ENCODE measurements around the gene DLK1. TPM values are rescaled to one million over a fixed set of nuclear protein-coding genes. Genes with fewer than 3 reads are reported as not detected.

DLK1 gene
- total RNA-seq, 1 experiment from 2014 or later, result 1.5 TPM

DNA sequence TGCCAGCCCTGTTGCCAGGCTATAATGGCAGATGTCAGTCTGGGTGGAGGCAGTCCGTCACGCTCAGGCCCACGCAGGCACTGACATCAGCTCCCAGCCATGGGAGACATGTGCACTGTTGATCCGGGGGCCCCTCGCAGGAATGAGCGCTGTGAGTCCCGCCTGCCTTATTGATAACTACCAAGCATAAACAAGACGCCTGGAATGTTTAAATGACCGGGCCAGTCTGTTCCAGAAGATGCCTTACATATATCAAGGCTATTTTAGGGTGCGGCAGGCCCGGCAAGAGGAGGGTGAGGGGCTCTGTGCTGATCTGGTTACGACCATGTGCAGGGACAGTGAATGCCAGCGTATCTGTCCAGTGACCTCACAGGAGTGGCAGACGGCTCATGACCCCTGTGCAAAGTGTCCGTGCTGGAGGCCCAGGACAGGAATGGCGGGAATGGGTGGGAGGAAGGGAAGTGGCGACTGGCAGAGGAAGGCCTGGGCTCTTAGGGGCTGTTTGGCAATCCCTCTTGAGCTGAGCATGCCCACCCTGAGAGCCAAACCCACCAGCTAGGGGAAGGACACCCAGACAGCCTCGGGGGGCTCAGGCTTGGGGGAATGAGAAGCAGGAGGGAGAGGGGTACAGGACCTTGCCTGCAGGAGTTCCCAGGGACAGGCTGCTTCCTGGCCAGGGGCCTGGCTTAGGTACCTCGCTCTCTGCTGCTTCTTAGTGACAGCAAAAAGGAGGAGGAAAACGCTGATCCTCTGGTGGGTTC is 49.3 kb downstream of the DLK1 start:
- DNase-seq, result peak; percentile 44
- no peaks in the 10 kb centered on the region for H3K27me3 ChIP-seq (ENCODE audit: control insufficient read depth, insufficient read depth, low read length)
- no peaks in the 10 kb centered on the region for H3K36me3 ChIP-seq (replicated peaks; ENCODE audit: control insufficient read depth, insufficient read depth, low read length)
- H3K4me3 ChIP-seq (ENCODE audit: insufficient read depth, low read depth, low read length), result no peak overlapping the region

DNA sequence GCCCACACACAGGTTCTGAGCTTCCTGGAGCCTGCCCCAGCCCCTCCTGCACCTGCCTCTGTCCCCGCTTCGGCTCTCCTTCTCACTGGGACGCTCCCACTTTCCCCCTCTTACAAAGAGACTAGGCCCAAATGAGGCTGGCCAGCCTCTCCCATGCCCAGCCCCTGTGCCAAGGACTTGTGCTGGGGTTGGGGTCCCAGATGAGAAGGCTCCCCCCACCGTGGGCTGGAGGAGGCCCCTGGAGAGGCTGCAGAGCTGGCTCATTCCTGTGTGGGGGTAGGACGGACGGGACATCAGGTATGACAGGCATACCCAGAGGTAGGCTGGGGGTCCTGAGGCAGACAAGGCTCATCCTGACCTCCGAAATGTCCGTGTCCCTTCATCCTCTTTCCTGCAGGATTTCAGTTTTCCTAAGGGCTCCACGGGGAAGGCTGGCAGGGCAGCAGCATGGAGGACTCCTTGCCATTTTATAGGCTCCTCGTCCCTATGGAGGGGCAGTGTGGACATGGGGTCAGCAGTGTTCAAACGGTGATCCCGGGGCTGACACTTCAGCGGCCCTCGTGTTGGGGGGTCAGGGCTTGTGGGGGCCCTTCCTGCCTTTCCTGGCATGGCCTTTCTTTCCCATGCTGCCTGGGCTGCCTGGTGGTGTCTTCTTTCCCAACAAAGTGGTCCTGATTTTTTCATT is 50.1 kb downstream of the DLK1 start:
- DNase-seq, result peak; percentile 48
- no peaks in the 10 kb centered on the region for H3K36me3 ChIP-seq (replicated peaks; ENCODE audit: control insufficient read depth, insufficient read depth, low read length)
- H3K4me3 ChIP-seq (ENCODE audit: insufficient read depth, low read depth, low read length), result no peak overlapping the region
- H3K27me3 ChIP-seq (ENCODE audit: control insufficient read depth, insufficient read depth, low read length), result no peaks in the 10 kb centered on the region

DNA sequence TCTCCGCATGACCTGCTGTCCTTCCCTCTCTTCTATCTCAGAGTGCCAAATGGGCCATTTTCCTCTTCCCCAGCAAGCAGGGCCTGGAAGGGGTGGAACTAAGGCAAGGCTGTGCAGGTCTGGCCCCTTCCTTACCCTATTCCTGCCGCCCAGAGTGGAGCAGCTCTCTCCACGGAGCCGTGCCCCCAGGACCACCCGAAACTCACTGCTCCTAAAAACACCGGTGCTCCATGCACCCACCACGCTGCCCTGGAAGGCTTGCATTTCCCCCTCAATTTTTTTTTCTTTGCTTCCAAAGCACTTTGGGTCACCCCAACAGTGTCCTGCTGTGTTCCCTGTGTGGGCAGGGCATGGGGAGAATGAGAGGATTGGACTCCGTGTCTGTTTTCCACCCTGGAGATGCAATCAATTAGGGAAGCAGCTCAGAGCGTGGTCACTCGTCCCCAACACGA is 50.7 kb downstream of the DLK1 start:
- H3K4me3 ChIP-seq (ENCODE audit: insufficient read depth, low read depth, low read length), result no peak overlapping the region
- H3K27me3 ChIP-seq (ENCODE audit: control insufficient read depth, insufficient read depth, low read length), result no peaks in the 10 kb centered on the region
- no peak for DNase-seq

DNA sequence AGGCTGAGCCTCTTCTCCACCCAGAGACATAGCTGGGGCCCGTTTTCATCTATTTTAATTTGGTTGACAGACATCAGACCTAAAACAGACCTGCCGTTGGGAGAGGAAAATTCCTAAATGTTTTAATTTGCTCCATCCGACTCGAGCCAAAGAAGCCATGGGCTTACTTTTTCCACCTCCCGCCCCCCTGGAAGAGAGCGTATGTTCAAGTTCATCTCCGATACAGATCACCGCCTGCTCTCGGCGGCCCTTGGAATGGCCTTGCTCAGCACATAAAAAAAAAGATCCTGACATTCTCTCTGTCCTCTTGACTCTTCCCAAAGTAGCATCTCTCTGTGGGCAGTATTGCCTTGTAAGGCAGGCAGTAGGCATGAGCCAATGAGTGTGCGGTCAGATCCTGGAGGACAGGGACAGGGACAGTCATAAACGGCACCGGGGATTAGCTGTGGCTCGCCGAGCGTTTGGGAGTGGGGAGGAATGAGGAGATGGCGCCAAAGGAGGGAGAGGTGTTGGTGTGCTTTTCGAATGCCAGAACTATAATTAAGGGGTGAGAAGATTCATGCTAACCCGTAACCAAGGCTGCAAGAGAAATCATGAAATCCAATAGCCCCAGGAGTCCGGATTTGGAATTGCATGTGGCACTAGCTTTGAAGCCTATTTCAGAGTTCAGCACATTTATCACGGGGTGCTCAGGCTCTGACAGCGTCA is 51.3 kb downstream of the DLK1 start:
- H3K4me3 ChIP-seq (ENCODE audit: insufficient read depth, low read depth, low read length), result no peak overlapping the region
- no peaks in the 10 kb centered on the region for H3K36me3 ChIP-seq (replicated peaks; ENCODE audit: control insufficient read depth, insufficient read depth, low read length)
- H3K27me3 ChIP-seq (ENCODE audit: control insufficient read depth, insufficient read depth, low read length), result no peaks in the 10 kb centered on the region
- peak; percentile 27 for DNase-seq

More for the DNA sequence above, 50.7 kb downstream of the DLK1 start:
- H3K36me3 ChIP-seq (replicated peaks; ENCODE audit: control insufficient read depth, insufficient read depth, low read length), result no peaks in the 10 kb centered on the region

DNA sequence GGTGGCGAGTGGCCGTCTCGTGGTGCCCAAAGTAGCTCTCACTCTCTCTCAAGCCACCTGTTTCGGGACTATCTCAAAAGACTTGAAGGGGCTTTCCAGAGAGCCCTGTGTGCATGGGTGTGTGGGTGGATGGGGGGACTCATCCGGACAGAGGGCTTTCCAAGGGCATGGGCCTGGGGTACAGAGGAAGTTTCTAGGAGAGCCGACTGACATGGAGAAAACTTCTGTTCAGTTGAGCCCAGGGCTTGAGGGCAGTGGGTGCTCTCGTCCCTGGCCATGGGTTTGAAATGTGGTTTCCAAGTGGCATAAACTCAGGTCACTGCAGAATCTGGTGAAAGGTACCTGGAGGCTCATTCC is 51.8 kb downstream of the DLK1 start:
- DNase-seq, result peak; percentile 35
- H3K4me3 ChIP-seq (ENCODE audit: insufficient read depth, low read depth, low read length), result no peak overlapping the region
- no peaks in the 10 kb centered on the region for H3K36me3 ChIP-seq (replicated peaks; ENCODE audit: control insufficient read depth, insufficient read depth, low read length)
- no peaks in the 10 kb centered on the region for H3K27me3 ChIP-seq (ENCODE audit: control insufficient read depth, insufficient read depth, low read length)

DNA sequence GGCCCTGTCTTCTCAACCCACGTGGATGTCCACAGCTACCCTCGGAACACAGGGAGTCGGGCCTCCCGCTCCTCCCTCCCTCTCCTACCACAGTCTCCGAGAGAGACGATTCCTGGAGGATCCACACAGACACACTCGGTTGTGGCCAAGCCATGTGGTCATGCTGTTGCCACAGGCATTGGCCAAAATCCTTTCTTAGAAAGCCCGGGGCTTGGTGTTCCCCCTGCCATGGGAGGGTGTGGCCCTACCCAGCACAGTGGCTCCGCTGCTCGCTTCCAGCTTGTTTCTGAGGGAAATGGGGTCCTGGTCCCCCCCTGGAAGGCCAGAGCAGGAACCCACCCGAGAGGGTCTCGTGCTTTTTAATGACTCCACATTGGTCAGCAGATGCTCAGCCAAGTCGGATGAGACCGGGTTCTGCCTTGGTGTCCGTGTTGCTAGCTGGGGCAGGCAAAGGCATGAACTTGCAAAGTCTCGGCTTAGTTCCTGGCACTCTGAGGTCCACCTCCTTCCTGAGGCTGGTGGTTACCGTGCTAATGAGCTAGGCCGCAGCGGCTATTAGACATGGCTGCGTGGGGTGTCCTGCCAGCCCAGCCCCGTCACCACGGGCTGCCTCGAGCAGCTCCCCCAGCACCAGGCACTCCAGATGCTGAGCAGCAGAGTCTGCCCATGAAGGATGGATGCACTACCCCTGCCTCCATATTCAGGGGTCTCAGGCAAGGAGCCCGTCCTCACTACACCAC is 52.4 kb downstream of the DLK1 start:
- no peak overlapping the region for H3K4me3 ChIP-seq (ENCODE audit: insufficient read depth, low read depth, low read length)
- DNase-seq, result peak; percentile 48
- H3K36me3 ChIP-seq (replicated peaks; ENCODE audit: control insufficient read depth, insufficient read depth, low read length), result no peaks in the 10 kb centered on the region
- H3K27me3 ChIP-seq (ENCODE audit: control insufficient read depth, insufficient read depth, low read length), result no peaks in the 10 kb centered on the region

DNA sequence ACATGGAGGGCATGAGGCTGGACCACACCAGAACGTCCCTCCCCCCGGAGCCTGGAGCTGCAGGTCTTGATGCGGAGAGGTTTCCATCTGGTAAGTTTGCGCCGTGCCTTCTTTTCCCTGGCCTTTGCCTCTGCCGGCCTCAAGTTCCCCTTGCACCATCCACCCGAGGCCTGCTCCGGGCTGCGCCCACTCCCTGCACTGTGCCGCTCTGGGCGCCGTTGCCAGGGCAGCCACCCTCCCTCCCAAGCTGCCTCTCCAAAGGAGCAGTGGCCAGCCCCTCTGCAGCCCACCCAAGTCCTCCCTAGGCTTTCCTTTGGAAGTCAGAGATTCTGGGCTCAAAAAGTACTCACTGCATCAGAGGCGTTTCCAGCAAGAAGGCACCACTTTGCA is 53.0 kb downstream of the DLK1 start:
- H3K27me3 ChIP-seq (ENCODE audit: control insufficient read depth, insufficient read depth, low read length), result no peaks in the 10 kb centered on the region
- H3K4me3 ChIP-seq (ENCODE audit: insufficient read depth, low read depth, low read length), result no peak overlapping the region
- DNase-seq, result no peak
- H3K36me3 ChIP-seq (replicated peaks; ENCODE audit: control insufficient read depth, insufficient read depth, low read length), result no peaks in the 10 kb centered on the region

DNA sequence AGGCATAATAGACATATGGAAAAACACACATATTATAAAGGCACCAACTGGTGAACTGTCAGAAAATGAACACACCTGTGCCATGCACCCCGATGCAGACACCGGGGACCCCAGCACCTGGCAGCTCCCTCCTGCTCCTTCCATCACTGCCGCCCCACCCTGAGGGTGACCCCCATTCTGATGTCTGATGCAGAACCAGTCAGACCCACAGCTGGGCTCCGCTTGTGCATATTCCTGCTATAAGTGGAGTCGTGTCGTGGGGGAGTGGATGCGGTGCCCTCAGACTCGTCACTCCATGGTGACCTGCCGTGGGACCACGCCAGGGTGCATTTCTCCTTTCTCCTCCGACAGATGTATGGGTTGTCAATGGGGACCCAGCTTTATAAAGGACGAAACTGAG is 53.6 kb downstream of the DLK1 start:
- Histone ChIP-seq H3K27me3 (ENCODE audit: control insufficient read depth, insufficient read depth, low read length) (no peaks in the 10 kb centered on the region), H3K36me3 (replicated peaks; ENCODE audit: control insufficient read depth, insufficient read depth, low read length) (no peaks in the 10 kb centered on the region), H3K4me3 (ENCODE audit: insufficient read depth, low read depth, low read length) (no peak overlapping the region)
- peak; percentile 37 for DNase-seq

DNA sequence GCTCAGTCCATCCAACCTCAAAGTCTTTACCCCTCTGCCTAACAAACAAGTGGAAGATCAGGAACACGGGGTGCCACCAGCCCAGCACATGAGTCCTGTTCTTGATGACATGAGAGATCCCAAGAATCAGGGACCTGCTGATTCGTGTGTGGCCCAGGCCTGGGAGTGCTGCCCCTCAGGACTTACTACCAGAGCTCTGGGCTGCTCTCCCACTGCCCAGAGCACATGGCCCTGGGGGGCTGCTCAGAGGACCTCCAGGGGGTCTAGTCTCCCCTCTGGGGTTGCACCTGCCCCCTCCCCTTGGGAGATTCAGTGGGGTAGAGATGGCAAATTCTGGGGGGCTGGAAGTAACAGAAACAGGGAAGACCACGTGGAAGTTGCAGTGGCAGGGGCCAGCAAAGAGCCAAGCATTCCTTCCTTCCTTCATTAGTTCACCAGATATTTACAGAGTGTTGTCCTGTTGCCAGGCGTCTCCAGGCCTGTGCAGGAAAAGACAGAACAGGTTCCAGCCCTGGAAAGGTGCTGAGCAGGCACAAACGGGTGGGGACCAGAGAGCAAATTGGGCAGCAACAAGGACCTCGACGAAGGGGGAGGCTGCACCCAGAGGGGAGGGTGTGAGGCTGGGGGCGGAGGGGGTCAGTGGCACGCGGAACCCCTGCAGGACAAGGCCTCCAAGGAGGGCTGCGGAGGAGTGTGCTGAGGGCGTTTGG is 54.1 kb downstream of the DLK1 start:
- H3K27me3 ChIP-seq (ENCODE audit: control insufficient read depth, insufficient read depth, low read length), result no peaks in the 10 kb centered on the region
- peak; percentile 48 for DNase-seq
- no peak overlapping the region for H3K4me3 ChIP-seq (ENCODE audit: insufficient read depth, low read depth, low read length)
- H3K36me3 ChIP-seq (replicated peaks; ENCODE audit: control insufficient read depth, insufficient read depth, low read length), result no peaks in the 10 kb centered on the region

DNA sequence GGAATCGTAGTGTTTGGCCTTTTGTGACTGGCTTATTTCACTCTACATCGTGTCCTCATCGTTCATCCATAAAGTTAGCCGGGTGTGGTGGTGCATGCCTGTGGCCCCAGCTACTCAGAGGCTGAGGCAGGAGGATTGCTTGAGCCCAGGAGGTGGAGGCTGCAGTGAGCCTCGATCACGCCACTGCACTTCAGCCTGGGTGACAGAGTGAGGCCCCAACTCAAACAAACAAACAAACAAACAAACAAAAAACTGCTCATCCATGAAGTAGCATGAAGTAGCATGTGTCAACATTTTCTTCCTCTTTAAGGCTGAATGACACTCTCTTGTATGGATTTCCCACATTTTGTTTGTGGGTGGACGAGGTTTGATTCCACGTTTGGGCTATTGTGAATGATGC is 55.3 kb downstream of the DLK1 start:
- DNase-seq, result no peak
- Histone ChIP-seq H3K36me3 (replicated peaks; ENCODE audit: control insufficient read depth, insufficient read depth, low read length) (no peaks in the 10 kb centered on the region), H3K4me3 (ENCODE audit: insufficient read depth, low read depth, low read length) (no peak overlapping the region), H3K27me3 (ENCODE audit: control insufficient read depth, insufficient read depth, low read length) (no peaks in the 10 kb centered on the region)

DNA sequence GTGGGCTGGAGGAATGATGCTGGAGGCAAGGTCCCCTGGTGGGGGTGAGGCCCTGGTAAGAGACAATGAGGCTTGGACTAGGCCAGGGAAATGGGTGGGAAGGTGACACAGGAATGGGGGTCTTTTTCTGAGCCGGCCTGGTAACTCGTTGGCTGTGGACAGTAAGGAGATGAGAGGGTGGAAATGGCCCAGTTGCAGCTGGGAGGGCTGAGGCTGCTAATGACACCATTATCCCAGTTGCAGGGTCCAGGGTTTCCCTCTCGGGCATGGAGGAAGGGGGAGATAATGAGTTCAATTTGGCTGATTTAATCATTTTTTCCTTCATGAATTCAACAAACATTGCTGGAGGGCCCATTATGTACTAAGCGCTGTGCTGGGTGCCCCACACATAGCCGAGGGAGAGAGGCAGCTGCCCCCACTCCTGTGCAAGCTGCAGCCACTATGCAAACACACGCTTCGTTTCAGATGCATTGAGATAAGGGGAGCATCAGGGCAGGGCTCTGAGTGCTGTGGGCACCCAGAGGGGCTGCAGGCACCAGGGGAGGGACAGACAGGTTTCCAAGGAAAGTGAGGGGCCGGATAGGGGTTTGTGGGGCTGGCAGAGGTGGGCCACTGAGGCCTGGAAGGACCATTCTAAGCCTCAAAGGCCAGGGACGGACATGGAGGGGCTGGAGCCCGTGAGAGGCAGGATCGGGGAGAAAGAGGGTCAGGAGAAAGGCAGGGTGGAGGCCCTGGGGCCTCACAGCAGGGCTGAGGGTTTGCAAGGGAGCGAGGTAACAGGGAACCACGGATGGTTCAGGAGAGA is 56.0 kb downstream of the DLK1 start:
- Histone ChIP-seq H3K27me3 (ENCODE audit: control insufficient read depth, insufficient read depth, low read length) (no peaks in the 10 kb centered on the region), H3K4me3 (ENCODE audit: insufficient read depth, low read depth, low read length) (no peak overlapping the region), H3K36me3 (replicated peaks; ENCODE audit: control insufficient read depth, insufficient read depth, low read length) (no peaks in the 10 kb centered on the region)
- peak; percentile 42 for DNase-seq

DNA sequence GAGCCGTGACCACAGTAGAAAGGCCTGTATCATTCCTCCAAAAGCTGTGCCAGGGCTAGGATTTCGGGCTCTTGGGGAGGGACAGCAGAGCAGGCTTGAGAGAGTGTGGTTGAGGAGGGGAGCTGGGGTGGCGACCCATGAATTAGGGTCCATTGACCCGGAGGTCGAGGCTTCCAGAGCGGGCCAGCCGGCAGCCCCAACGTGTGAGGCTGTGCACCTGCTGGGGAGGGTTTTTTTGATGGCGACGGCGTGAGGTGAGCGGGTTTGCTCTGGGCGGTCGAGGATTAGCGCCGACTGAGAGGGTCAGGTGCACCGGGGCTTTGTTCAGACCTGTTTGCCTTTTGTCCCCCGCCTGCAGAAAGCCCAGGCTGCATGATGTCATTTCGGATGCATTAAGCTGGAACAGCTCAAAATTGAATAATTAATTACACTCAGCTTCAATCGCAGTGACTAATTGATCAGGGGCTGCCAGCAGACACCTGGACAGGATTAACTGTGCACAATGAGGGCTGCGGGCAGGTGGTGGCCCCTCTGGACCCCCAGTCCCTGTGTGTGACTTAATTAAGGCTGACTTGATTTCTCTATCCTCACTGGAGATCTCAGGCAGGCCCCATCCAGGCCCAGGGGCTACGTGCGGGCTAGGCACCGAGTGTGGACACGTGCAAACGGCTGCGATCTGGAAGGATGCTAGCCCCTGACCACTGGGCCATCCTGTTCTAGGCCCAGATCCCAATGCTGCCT is 57.1 kb downstream of the DLK1 start:
- H3K4me3 ChIP-seq (ENCODE audit: insufficient read depth, low read depth, low read length), result no peak overlapping the region
- H3K27me3 ChIP-seq (ENCODE audit: control insufficient read depth, insufficient read depth, low read length), result no peaks in the 10 kb centered on the region
- no peak for DNase-seq
- H3K36me3 ChIP-seq (replicated peaks; ENCODE audit: control insufficient read depth, insufficient read depth, low read length), result no peaks in the 10 kb centered on the region
